Testis (tissue), 3 donors: Measurements from ENCODE around the gene KIDINS220. TPM values are rescaled to one million over a fixed set of nuclear protein-coding genes. Genes with fewer than 3 reads are reported as not detected.
A peak's percentile ranks its signal among the peaks of the same experiment; 100 is the strongest.

Source experiments
- DNase-seq: peaks from one replicate; pipeline ENCODE4 v3.0.0-alpha.2; 2019
- H3K27ac ChIP-seq, 2 donors: fragments of 200-600 bp; sonication (generic); one replicate each; pipeline ENCODE4 v1.5.1; 2019
- H3K27me3 ChIP-seq: fragments of 200-600 bp; sonication (generic); one replicate; pipeline ENCODE4 v1.5.1; 2019
- H3K36me3 ChIP-seq: fragments of 200-600 bp; sonication (generic); one replicate; pipeline ENCODE4 v1.5.1; 2017; ENCODE audit warnings: low read depth; ENCODE audit errors: missing control alignments
- H3K4me1 ChIP-seq: fragments of 200-600 bp; sonication (generic); one replicate; pipeline ENCODE4 v1.5.1; 2019
- H3K4me3 ChIP-seq, 2 donors: fragments of 200-600 bp; sonication (generic); one replicate each; pipeline ENCODE4 v1.5.1; 2017 to 2019
- H3K9me3 ChIP-seq: fragments of 200-600 bp; sonication (generic); one replicate; pipeline ENCODE4 v1.5.1; 2017
- POLR2A ChIP-seq: fragments of 450-650 bp; IDR thresholded peaks from one replicate; pipeline ENCODE4 v1.6.1; 2017; ENCODE audit warnings: antibody characterized with exemption, mild to moderate bottlenecking, moderate library complexity
- WGBS, 2 donors: methylation state at CpG; one replicate each; pipeline ENCODE4 v1.1.5; 2018; 5-methylcytosine and 5-hydroxymethylcytosine counted together
- intact Hi-C: fragments of 100-400 bp; cut with DNase I; formaldehyde crosslinking; loops from one replicate; pipeline ENCODE4 v1.15.1; 2023; ENCODE audit warnings: low total_unique reads
- polyA plus RNA-seq: library from polyadenylated mRNA; stranded (reverse); fragments of 350-450 nt; fragmentation: Illumina TruSeq; extraction: RNeasy Lipid Tissue Mini Kit (QIAGEN cat#74804); gene quantifications from one replicate; pipeline ENCODE4 v1.2.3, GENCODE V29; 2014; ENCODE audit warnings: low read depth, low replicate concordance; ENCODE audit not compliant: insufficient read depth
- total RNA-seq, 2 donors: library from RNA; depleted of rRNA; stranded (reverse); fragments of >200 nt; gene quantifications; one replicate each; pipeline ENCODE4 v1.2.3, GENCODE V29; 2016
- TF ChIP-seq, protein P1 (sequence below), 3 experiments: fragments of 450-650 bp in 2 of 3; fragments of 200-600 bp in 1 of 3; sonication (generic) in 1 of 3; IDR thresholded peaks; one replicate each; pipeline ENCODE4 v1.5.1; 2016 to 2019; ENCODE audit warnings: antibody characterized with exemption in 3 of 3, mild to moderate bottlenecking in 2 of 3, moderate library complexity in 1 of 3

KIDINS220 gene
- total and polyA plus RNA-seq, 3 donors from 2014 or later: 25.5 to 75.7 (median 68.6) TPM

DNA sequence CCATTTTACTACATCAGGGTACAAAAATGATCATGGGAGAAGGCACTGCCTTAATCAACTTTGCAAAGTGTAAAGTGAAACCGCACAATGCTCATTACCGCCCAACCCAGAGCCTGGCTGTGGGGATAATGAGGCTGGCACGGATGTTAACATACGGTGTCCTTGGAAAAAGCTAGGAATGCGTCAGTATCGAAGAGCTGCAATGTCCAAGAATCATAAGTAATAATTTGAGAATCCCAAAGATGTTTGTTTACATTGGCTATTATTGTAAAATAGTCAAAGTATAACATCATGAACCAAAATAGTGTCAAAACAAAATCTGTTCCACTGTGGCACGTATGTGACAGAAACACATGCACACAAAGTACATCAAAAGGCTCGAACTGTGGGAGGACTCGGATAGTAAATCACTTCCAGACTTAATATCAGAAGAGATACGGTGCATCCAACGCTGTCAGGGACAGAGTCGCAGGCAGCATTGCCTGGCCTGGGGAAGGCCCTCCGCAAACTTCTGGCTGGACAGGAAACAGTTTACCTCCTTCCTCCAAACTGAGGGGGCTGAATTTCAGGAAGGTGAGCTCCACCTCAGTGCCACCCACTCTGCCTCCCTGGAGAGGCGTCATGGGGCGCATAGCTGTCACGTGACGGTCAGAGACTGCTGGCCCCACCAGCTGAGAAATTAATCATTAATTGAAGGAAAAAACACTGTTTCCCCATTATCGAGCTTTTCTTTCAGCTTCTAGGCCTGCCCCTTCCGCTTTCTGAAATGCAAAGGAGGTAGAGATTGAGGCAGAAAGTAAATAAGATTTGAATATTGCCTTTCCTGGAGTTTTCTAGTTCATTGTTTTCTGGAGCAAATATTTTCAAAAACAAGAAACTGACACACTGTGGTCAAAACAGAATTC, 157.3 kb downstream of the KIDINS220 start:
- Histone ChIP-seq H3K27me3 (no peaks in the 10 kb centered on the region), H3K9me3 (no peaks in the 10 kb centered on the region), H3K36me3 (no peaks in the 10 kb centered on the region), H3K27ac (peak overlapping the region; percentile 90 to 97), H3K4me1 (peaks cover 23% of the 10 kb centered on the region), H3K4me3 (peak overlapping the region in 1 of 2 donors; percentile 73)
- TF ChIP-seq, protein P1, sequence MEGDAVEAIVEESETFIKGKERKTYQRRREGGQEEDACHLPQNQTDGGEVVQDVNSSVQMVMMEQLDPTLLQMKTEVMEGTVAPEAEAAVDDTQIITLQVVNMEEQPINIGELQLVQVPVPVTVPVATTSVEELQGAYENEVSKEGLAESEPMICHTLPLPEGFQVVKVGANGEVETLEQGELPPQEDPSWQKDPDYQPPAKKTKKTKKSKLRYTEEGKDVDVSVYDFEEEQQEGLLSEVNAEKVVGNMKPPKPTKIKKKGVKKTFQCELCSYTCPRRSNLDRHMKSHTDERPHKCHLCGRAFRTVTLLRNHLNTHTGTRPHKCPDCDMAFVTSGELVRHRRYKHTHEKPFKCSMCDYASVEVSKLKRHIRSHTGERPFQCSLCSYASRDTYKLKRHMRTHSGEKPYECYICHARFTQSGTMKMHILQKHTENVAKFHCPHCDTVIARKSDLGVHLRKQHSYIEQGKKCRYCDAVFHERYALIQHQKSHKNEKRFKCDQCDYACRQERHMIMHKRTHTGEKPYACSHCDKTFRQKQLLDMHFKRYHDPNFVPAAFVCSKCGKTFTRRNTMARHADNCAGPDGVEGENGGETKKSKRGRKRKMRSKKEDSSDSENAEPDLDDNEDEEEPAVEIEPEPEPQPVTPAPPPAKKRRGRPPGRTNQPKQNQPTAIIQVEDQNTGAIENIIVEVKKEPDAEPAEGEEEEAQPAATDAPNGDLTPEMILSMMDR (IDR thresholded peaks at IDR 0.05): no peak
- no peak for TF ChIP-seq POLR2A
- peak; percentile 52 for DNase-seq
- intact Hi-C loops: no loop called here
- WGBS, 2 donors: 10 to 11% methylated on average over 19 of the region's 19 CpGs

DNA sequence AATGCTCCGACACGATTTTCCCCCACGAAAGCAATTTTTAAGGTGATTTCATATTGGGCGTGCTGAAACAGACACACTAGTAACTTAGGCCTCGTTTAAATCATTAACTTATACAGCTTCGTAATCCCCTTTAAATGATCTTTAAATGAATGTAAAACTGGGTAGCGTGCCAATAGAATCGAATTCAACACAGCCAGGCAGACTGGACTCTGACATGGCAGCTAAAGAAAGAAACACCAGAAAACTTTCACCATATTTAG, 157.9 kb downstream of the KIDINS220 start:
- Histone ChIP-seq H3K4me3 (peak overlapping the region; percentile 58 to 73), H3K36me3 (no peaks in the 10 kb centered on the region), H3K9me3 (no peaks in the 10 kb centered on the region), H3K27me3 (no peaks in the 10 kb centered on the region), H3K4me1 (peaks cover 20% of the 10 kb centered on the region), H3K27ac (peak overlapping the region; percentile 90 to 97)
- no peak for DNase-seq
- TF ChIP-seq POLR2A: no peak
- TF ChIP-seq, protein P1 (IDR thresholded peaks at IDR 0.05): no peak
- 10 to 13% methylated on average over 8 of the region's 8 CpGs for WGBS, 2 donors
- intact Hi-C loops: no loop called here

Other genes starting within 250 kb of the KIDINS220 start
- gene ID2, start 155.6 kb downstream of the KIDINS220 start, total RNA-seq: 10 to 100 TPM; 48.8 to 87.2 TPM
- gene ID2, start 155.6 kb downstream of the KIDINS220 start, polyA plus RNA-seq: 31.3 TPM
- 10 to 100 TPM; 24.2 to 24.8 TPM for gene MBOAT2, start 166.1 kb upstream of the KIDINS220 start, total RNA-seq
- gene MBOAT2, start 166.1 kb upstream of the KIDINS220 start, polyA plus RNA-seq: 21.2 TPM